Parietal lobe (tissue), 2 donors: Measurements from ENCODE around the gene FNDC3B. TPM values are rescaled to one million over a fixed set of nuclear protein-coding genes. Genes with fewer than 3 reads are reported as not detected.

Experiments used
- small RNA-seq: library from RNA; depleted of rRNA; stranded (forward); fragments of <200 nt; gene quantifications from one replicate; pipeline ENCODE3, GENCODE V24; 2014; ENCODE audit warnings: low replicate concordance
- total RNA-seq: library from RNA; depleted of rRNA; stranded (reverse); fragments of >200 nt; gene quantifications from one replicate; pipeline ENCODE4 v1.2.3, GENCODE V29; 2014

FNDC3B gene
- 31.0 TPM for total RNA-seq

DNA sequence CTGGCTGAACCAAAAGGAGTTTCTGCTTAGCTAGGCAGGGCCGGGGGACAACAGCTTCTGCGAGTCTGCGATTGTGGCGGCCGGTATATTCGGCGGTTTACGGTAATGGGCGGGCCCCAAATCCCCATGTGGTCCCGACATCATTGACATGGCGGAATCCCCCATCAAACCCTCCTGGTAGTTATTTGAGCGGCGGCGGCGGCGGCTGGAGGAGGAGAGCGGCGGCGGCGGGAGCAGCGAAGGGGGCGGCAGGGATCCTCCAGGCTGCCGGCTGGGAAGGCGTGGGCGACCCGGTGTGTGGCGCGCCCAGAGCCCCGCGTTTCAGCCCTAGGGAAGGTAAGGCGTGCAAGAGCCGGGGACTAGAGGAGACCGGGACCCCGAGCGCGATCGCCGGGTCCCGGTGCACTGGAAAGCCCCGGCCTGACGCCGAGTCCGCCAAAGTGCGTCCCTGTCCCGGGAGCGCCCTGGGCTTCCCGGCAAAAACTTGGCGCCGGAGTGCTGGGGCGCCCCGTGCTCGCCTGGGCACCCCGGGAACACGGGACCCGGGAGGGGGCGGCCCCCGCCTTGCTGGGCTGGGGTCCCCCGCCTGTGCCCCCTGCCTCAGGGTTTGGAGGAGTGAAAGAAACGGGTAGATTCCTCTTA lies at the start of gene FNDC3B:
FNDC3B (plus strand) TSS at position 143 of the 642 bp plus-strand sequence. CDS start 72,902 bp downstream, outside the sequence.

DNA sequence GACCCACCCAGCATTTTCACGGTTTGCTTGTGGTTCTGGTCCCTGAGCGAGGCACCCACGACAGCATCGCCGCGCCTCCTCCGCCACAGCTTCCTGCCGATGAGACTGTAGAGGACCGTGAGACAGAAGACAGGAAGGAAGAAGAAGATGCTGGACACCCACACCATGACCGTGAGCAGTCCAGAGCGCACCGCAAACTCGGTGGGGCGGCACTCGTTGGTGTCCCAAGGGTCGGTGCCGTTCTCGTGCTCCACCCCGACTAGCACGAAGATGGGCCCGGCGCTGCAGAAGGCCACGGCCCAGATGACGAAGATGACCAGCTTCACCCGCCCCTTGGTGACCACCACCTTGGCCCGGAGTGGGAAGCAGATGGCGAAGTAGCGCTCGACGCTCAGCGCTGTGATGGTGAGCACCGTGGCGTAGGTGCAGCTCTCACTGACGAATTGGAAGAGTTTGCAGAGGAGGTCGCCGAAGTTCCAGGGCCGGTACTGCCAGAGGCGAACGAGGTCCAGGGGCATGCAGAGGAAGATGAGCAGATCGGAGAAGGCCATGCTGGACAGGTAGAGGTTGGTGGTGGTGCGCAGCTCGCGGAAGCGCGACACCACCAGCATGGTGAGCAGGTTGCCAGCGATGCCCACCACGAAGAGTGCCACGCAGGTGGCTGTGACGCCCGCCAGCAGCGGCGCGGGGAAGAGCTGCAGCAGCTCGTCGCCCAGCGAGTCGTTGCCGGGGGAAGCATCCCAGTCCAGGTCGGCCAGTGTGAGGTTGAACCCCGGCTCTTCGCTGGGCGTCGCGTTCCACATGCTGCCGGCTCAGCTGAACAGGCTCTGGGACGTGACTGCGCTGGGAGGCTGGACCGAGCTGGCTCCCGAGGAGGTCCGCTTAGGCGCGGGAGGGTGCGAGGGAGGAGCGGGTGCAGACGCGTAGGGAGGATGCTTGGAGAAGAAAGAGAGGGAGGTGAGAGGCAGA lies 408.5 kb downstream of the FNDC3B start, which contains the start of gene GHSR:
GHSR (minus strand) TSS at position 846 of the 969 bp plus-strand sequence; CDS start at position 803, 43 bp downstream.

Small RNA genes lying within 50 kb of the gene (small RNA-seq; reads per million reads assigned to genes)
- gene RN7SL141P = not detected

Other genes starting within 250 kb of the FNDC3B start
- gene PLD1, start 229.1 kb upstream of the FNDC3B start, total RNA-seq = 9.1 TPM
- gene TMEM212, start 196.2 kb upstream of the FNDC3B start, total RNA-seq = not detected